Hematopoietic multipotent progenitor cell treated with erythropoietin and hydrocortisone succinate and interleukin-3 and kit ligand, for 6 days (in vitro differentiated cells): ENCODE measurements around the gene DNAJB6.
"Not testable (repeated sequence)": the region's sequence is repeated elsewhere in the genome, so short reads cannot be mapped to it uniquely, and the experiment has no call there.

ENCODE experiments used
- DNase-seq: peaks from one replicate; pipeline ENCODE4 v3.0.0-alpha.2; 2015

DNAJB6 gene

GRCh38 chr7:157329447-157329846 is 7.4 kb upstream of the DNAJB6 start:
- no peak for DNase-seq

GRCh38 chr7:157330567-157330966 is 6.2 kb upstream of the DNAJB6 start:
- not testable (repeated sequence) for DNase-seq

GRCh38 chr7:157331049-157331448 is 5.8 kb upstream of the DNAJB6 start:
- not testable (repeated sequence) for DNase-seq

- no peak for DNase-seq
These were observed 1.6 kb upstream of the DNAJB6 start for GRCh38 chr7:157335236-157335635.

- no peak for DNase-seq
These were observed 817 bp upstream of the DNAJB6 start for GRCh38 chr7:157335991-157336382.

- peak; percentile 76 for DNase-seq
These were observed 729 bp downstream of the DNAJB6 start for GRCh38 chr7:157337316-157338149.

- peak; percentile 83 for DNase-seq
These were observed 3.2 kb downstream of the DNAJB6 start for GRCh38 chr7:157339777-157340677.

- no peak for DNase-seq
These were observed 10.6 kb downstream of the DNAJB6 start for GRCh38 chr7:157347217-157347904.

- no peak for DNase-seq
These were observed 11.7 kb downstream of the DNAJB6 start for GRCh38 chr7:157348548-157348947.

GRCh38 chr7:157352516-157352915 is 15.7 kb downstream of the DNAJB6 start:
- peak; percentile 45 for DNase-seq

- DNase-seq, result no peak
These were observed 19.1 kb downstream of the DNAJB6 start for GRCh38 chr7:157355784-157356511.

- DNase-seq, result no peak
These were observed 20.6 kb downstream of the DNAJB6 start for GRCh38 chr7:157357129-157358040.

GRCh38 chr7:157358041-157358752 is 21.4 kb downstream of the DNAJB6 start:
- no peak for DNase-seq

GRCh38 chr7:157358753-157359096 is 21.9 kb downstream of the DNAJB6 start:
- no peak for DNase-seq

- peak; percentile 35 for DNase-seq
These were observed 22.8 kb downstream of the DNAJB6 start for GRCh38 chr7:157359581-157359980.

- DNase-seq, result no peak
These were observed 23.8 kb downstream of the DNAJB6 start for GRCh38 chr7:157360483-157361025.

GRCh38 chr7:157361537-157361936 is 24.7 kb downstream of the DNAJB6 start:
- no peak for DNase-seq

GRCh38 chr7:157362729-157363128 is 25.9 kb downstream of the DNAJB6 start:
- DNase-seq, result no peak

GRCh38 chr7:157366722-157367121 is 29.9 kb downstream of the DNAJB6 start:
- DNase-seq, result no peak

- DNase-seq, result no peak
These were observed 32.2 kb downstream of the DNAJB6 start for GRCh38 chr7:157368955-157369354.

GRCh38 chr7:157370742-157371141 is 33.9 kb downstream of the DNAJB6 start:
- DNase-seq, result no peak
